Gastrocnemius medialis (tissue), 4 donors: ENCODE measurements around the gene TSPYL1. TPM values are rescaled to one million over a fixed set of nuclear protein-coding genes. Genes with fewer than 3 reads are reported as not detected.

Experiments
- ATAC-seq, 2 donors: fragments of 150-250 bp; one replicate each; pipeline ENCODE4 v1.9.1; 2016
- DNase-seq, 2 donors: peaks; one replicate each; pipeline ENCODE4 v3.0.0-alpha.2; 2019
- H3K27ac ChIP-seq, 4 donors: fragments of 200-600 bp; sonication (generic); 1 replicate in 1 of 4; 2 replicates in 3 of 4; pipeline ENCODE4 v1.5.1; 2016 to 2018; ENCODE audit warnings: mild to moderate bottlenecking in 2 of 4, moderate library complexity in 1 of 4
- H3K27me3 ChIP-seq, 3 donors: fragments of 200-600 bp; sonication (generic) in 2 of 3; 1 replicate in 1 of 3; 2 replicates in 2 of 3; pipeline versions ENCODE4 v1.5.1 to v1.6.0; 2016 to 2019; ENCODE audit warnings: mild to moderate bottlenecking in 1 of 3, moderate library complexity in 1 of 3
- H3K36me3 ChIP-seq, 2 donors: fragments of 200-600 bp; sonication (generic) in 1 of 2; one replicate each; pipeline ENCODE4 v1.5.1; 2017 to 2018
- H3K4me1 ChIP-seq, 2 donors: fragments of 200-600 bp; sonication (generic) in 1 of 2; one replicate each; pipeline ENCODE4 v1.5.1; 2016 to 2017; ENCODE audit warnings: mild to moderate bottlenecking in 2 of 2
- H3K4me3 ChIP-seq, 4 donors: fragments of 200-600 bp; sonication (generic) in 3 of 4; 1 replicate in 1 of 4; 2 replicates in 3 of 4; pipeline ENCODE4 v1.5.1; 2016 to 2019; ENCODE audit warnings: mild to moderate bottlenecking in 2 of 4
- H3K9me3 ChIP-seq, 3 donors: fragments of 200-600 bp; sonication (generic) in 2 of 3; 1 replicate in 1 of 3; 2 replicates in 2 of 3; pipeline ENCODE4 v1.5.1; 2016 to 2019
- POLR2A ChIP-seq, 2 donors: fragments of 450-650 bp; IDR thresholded peaks; one replicate each; pipeline ENCODE4 v1.6.1; 2017; ENCODE audit warnings: antibody characterized with exemption in 2 of 2, mild to moderate bottlenecking in 2 of 2, moderate library complexity in 2 of 2
- in situ Hi-C, 4 donors: fragments of 200-750 bp; cut with MboI; loops; one replicate each; pipeline versions ENCODE4 v1.15.0 to v1.8.0; 2017; ENCODE audit warnings: low sequenced_read_pairs in 4 of 4
- intact Hi-C: fragments of 100-400 bp; cut with DNase I; formaldehyde crosslinking; loops from one replicate; pipeline ENCODE4 v1.15.1; 2023; ENCODE audit warnings: low total_unique reads
- total RNA-seq, 4 donors: library from RNA; depleted of rRNA; stranded (reverse); fragments of >200 nt; gene quantifications; one replicate each; pipeline versions ENCODE4 v1.1.0 to v1.2.3, GENCODE V29; 2016
- TF ChIP-seq, protein P1 (sequence below), 5 experiments: fragments of 450-650 bp in 3 of 5; fragments of 200-600 bp in 2 of 5; sonication (generic) in 2 of 5; IDR thresholded peaks in 4 of 5; conservative IDR thresholded peaks in 1 of 5; 1 replicate in 4 of 5; 2 replicates in 1 of 5; pipeline ENCODE4 v1.5.1; 2016 to 2019; ENCODE audit warnings: antibody characterized with exemption in 5 of 5, mild to moderate bottlenecking in 3 of 5, moderate library complexity in 3 of 5

Gene TSPYL1
- total RNA-seq, 4 donors from 2014 or later, result 74.2 to 160 (median 81.2) TPM

DNA sequence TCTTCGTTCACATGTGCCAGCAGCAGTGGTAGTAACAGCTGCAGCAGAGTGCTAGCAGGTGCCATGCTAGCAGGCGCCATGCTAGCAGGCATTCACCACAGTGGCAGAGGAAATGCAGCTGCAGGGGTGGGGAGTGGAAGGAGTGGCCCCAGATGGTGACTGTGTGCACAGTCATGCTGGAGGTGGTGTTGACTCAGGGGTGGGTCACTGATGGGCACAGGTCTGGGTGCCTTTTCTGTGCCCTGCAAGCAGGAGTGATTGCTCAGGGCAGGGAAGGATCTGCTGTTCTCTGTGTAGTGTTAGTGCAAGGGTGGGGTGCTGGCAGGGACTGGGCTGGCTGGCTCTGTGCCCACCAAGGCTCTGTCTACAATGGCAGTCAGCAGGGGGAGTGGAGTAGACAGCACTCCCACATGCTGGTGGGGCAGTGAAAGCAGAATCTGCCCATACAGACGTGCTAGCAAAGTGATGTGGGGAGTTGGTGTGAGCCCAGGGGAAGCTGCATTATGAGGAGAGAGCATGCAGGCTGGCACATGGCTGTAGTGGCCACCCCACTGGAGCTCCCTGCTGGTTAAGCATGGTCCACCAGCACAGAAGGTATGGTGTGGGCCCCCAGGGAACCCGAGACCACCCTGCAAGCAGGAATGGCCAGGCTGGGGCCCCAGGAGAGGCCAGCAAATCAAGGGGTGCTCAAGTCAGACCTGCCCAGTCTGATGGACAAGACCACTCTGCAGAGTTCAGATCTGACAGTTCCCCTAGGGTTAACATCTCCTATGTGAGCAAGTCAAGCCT lies 14.5 kb downstream of the TSPYL1 start:
- Histone ChIP-seq H3K36me3 (no peaks in the 10 kb centered on the region), H3K9me3 (no peaks in the 10 kb centered on the region), H3K4me3 (no peak overlapping the region), H3K27ac (no peak overlapping the region), H3K4me1 (peaks cover 14 to 17% of the 10 kb centered on the region in 2 donors), H3K27me3 (no peaks in the 10 kb centered on the region)
- TF ChIP-seq, protein P1, sequence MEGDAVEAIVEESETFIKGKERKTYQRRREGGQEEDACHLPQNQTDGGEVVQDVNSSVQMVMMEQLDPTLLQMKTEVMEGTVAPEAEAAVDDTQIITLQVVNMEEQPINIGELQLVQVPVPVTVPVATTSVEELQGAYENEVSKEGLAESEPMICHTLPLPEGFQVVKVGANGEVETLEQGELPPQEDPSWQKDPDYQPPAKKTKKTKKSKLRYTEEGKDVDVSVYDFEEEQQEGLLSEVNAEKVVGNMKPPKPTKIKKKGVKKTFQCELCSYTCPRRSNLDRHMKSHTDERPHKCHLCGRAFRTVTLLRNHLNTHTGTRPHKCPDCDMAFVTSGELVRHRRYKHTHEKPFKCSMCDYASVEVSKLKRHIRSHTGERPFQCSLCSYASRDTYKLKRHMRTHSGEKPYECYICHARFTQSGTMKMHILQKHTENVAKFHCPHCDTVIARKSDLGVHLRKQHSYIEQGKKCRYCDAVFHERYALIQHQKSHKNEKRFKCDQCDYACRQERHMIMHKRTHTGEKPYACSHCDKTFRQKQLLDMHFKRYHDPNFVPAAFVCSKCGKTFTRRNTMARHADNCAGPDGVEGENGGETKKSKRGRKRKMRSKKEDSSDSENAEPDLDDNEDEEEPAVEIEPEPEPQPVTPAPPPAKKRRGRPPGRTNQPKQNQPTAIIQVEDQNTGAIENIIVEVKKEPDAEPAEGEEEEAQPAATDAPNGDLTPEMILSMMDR (IDR thresholded peaks at IDR 0.05 in 4 of 5, conservative IDR thresholded peaks at IDR 0.05 in 1 of 5), result no peak
- no peak for TF ChIP-seq POLR2A (IDR thresholded peaks at IDR 0.05)
- in situ Hi-C loops, result loop anchor here in 1 of 4 donors (5.0 kb wide), 1 partner anchor 267 kb away; no protein-coding TSS in a partner anchor
- DNase-seq, result no peak
- intact Hi-C loops, result no loop called here
- ATAC-seq, result no peak

DNA sequence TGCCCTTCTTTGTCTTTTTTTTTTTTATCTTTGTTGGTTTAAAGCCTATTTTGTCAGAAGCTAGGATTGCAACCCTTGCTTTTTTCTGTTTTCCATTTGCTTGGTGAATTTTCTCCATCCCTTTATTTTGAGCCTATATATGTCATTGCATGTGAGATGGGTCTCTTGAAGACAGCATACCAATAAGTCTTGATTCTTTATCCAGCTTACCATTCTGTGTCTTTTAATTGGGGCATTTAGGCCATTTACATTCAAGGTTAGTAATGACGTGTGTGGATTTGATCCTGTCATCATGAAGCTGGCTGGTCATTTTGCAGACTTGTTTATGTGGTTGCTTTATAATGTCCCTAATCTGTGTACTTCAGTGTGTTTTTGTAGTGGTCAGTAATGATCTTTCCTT lies 16.4 kb downstream of the TSPYL1 start:
- Histone ChIP-seq H3K27ac (no peak overlapping the region), H3K4me3 (no peak overlapping the region), H3K9me3 (no peaks in the 10 kb centered on the region), H3K36me3 (no peaks in the 10 kb centered on the region), H3K4me1 (no peaks in the 10 kb centered on the region), H3K27me3 (no peaks in the 10 kb centered on the region)
- no peak for TF ChIP-seq POLR2A (IDR thresholded peaks at IDR 0.05)
- TF ChIP-seq, protein P1 (IDR thresholded peaks at IDR 0.05 in 4 of 5, conservative IDR thresholded peaks at IDR 0.05 in 1 of 5), result no peak
- in situ Hi-C loops (no loop called here), intact Hi-C loops (no loop called here)
- ATAC-seq (no peak), DNase-seq (no peak)

DNA sequence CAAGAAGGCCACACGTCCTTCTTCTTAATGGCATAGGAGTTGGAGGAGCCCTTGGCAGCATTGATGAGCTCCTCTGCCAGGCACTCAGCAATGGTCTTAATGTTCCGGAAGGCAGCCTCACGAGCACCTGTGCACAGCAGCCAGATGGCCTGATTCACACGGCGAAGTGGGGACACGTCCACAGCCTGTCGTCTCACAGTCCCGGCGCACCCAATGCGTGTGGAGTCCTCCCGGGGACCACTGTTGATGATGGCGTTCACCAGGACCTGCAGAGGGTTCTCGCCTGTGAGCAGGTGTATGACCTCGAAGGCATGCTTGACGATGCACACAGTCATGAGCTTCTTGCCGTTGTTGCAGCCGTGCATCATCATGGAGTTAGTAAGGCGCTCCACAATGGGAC lies 21.2 kb downstream of the TSPYL1 start:
- no peak for DNase-seq

DNA sequence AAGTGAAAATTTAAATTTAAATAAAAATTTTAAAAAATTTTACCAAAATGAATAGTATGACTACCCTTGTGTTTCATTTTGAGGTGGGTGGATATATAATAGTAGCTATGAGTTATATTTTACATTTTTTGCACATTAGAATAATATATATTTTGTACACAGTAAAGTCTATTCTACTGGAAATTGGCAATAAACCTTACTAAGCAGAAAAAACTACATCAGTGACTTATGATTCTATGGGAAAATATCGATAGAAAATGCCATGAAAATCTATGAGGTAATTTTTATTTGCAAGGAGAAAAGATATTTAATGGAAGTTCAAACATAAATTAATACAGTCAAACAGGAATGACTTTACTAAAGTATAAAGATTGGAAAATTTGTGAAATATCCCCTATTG lies 23.0 kb downstream of the TSPYL1 start:
- no peaks in the 10 kb centered on the region for H3K36me3 ChIP-seq
- in situ Hi-C loops, result no loop called here
- H3K4me1 ChIP-seq, result peaks cover 12 to 18% of the 10 kb centered on the region in 2 donors
- no peaks in the 10 kb centered on the region for H3K27me3 ChIP-seq
- no peaks in the 10 kb centered on the region for H3K9me3 ChIP-seq
- H3K4me3 ChIP-seq, result no peak overlapping the region
- TF ChIP-seq POLR2A (IDR thresholded peaks at IDR 0.05), result no peak
- TF ChIP-seq, protein P1 (IDR thresholded peaks at IDR 0.05 in 4 of 5, conservative IDR thresholded peaks at IDR 0.05 in 1 of 5), result no peak
- no peak overlapping the region for H3K27ac ChIP-seq
- intact Hi-C loops, result no loop called here
- ATAC-seq, result no peak
- no peak for DNase-seq

More for the DNA sequence above, 21.2 kb downstream of the TSPYL1 start:
- ATAC-seq, result no peak
- Histone ChIP-seq H3K27ac (no peak overlapping the region), H3K4me3 (no peak overlapping the region), H3K4me1 (peaks cover 5 to 9% of the 10 kb centered on the region in 2 donors), H3K9me3 (no peaks in the 10 kb centered on the region), H3K27me3 (no peaks in the 10 kb centered on the region), H3K36me3 (no peaks in the 10 kb centered on the region)
- TF ChIP-seq, protein P1 (IDR thresholded peaks at IDR 0.05 in 4 of 5, conservative IDR thresholded peaks at IDR 0.05 in 1 of 5), result no peak
- TF ChIP-seq POLR2A (IDR thresholded peaks at IDR 0.05), result no peak
- intact Hi-C loops (no loop called here), in situ Hi-C loops (no loop called here)
